Activated T-cell treated with anti-CD3 and anti-CD28 coated beads, Interleukin-2, amount 50 U/mL, for 48 hours (primary cell): Measurements from ENCODE around the gene PRICKLE1.
"Not testable (repeated sequence)": the region's sequence is repeated elsewhere in the genome, so short reads cannot be mapped to it uniquely, and the experiment has no call there.

Experiments
- DNase-seq, 2 experiments: peaks; one replicate each; pipeline ENCODE4 v3.0.0-alpha.2; 2020

PRICKLE1 gene

GRCh38 chr12:42552822-42553221 lies 36.7 kb downstream of the PRICKLE1 start:
- DNase-seq, result no peak

- DNase-seq, result no peak
These were observed 38.7 kb downstream of the PRICKLE1 start for GRCh38 chr12:42550800-42551199.

- no peak for DNase-seq
These were observed 42.8 kb downstream of the PRICKLE1 start for GRCh38 chr12:42546709-42547108.

GRCh38 chr12:42541965-42542364 lies 47.6 kb downstream of the PRICKLE1 start:
- no peak for DNase-seq

GRCh38 chr12:42541308-42541707 lies 48.2 kb downstream of the PRICKLE1 start:
- not testable (repeated sequence) for DNase-seq

GRCh38 chr12:42539696-42540095 lies 49.9 kb downstream of the PRICKLE1 start:
- DNase-seq, result no peak

- DNase-seq, result no peak
These were observed 51.3 kb downstream of the PRICKLE1 start for GRCh38 chr12:42538203-42538602.

GRCh38 chr12:42534184-42534838 lies 55.2 kb downstream of the PRICKLE1 start:
- DNase-seq, result no peak

GRCh38 chr12:42530284-42530683 lies 59.3 kb downstream of the PRICKLE1 start:
- DNase-seq, result no peak

- no peak for DNase-seq
These were observed 64.1 kb downstream of the PRICKLE1 start for GRCh38 chr12:42525444-42525843.

GRCh38 chr12:42524716-42525115 lies 64.8 kb downstream of the PRICKLE1 start:
- no peak for DNase-seq

GRCh38 chr12:42516573-42516972 lies 73.0 kb downstream of the PRICKLE1 start:
- DNase-seq, result no peak

- DNase-seq, result no peak
These were observed 77.9 kb downstream of the PRICKLE1 start for GRCh38 chr12:42511656-42512055.

- DNase-seq, result no peak
These were observed 78.7 kb downstream of the PRICKLE1 start for GRCh38 chr12:42510823-42511222.

- no peak for DNase-seq
These were observed 80.6 kb downstream of the PRICKLE1 start for GRCh38 chr12:42508913-42509460.

GRCh38 chr12:42507565-42507964 lies 82.0 kb downstream of the PRICKLE1 start:
- DNase-seq, result no peak

GRCh38 chr12:42507081-42507480 lies 82.5 kb downstream of the PRICKLE1 start:
- no peak for DNase-seq

- DNase-seq, result no peak
These were observed 85.5 kb downstream of the PRICKLE1 start for GRCh38 chr12:42504049-42504448.

GRCh38 chr12:42502682-42503081 lies 86.9 kb downstream of the PRICKLE1 start:
- no peak for DNase-seq

GRCh38 chr12:42498549-42499247 lies 90.8 kb downstream of the PRICKLE1 start:
- DNase-seq, result no peak

GRCh38 chr12:42496886-42497285 lies 92.7 kb downstream of the PRICKLE1 start:
- DNase-seq, result no peak

- no peak for DNase-seq
These were observed 94.3 kb downstream of the PRICKLE1 start for GRCh38 chr12:42495244-42495643.

- DNase-seq, result no peak
These were observed 97.3 kb downstream of the PRICKLE1 start for GRCh38 chr12:42492267-42492666.

GRCh38 chr12:42490261-42490842 lies 99.2 kb downstream of the PRICKLE1 start:
- no peak for DNase-seq
